ENCODE data around the gene ANXA3. TPM values are rescaled to one million over a fixed set of nuclear protein-coding genes. Genes with fewer than 3 reads are reported as not detected.

Gene ANXA3
- total RNA-seq, 1 experiment from 2014 or later: 12.0 TPM

DNA sequence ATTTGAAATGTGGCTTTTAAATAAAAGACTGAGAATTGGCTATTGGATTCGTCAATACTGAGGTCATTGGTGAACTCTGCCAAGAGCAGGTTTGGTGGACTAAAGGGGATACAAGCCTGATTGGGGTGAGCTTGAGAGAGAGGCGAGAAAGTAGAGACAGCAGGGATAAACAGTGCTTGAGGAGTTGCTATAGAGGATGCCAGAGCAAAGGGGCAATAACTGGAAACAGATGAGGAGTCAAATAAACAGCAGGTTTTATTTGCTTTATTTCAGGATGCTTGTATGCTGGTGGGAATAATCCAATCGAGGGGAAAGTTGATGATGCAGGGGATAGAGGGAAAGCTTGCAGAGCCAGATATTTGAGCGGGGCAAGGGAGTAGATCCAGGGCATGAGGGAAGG lies 24.0 kb upstream of the ANXA3 start:
- POLR2A ChIA-PET: no interaction called here
- CTCF ChIA-PET: no interaction called here
- ATAC-seq (no peak), DNase-seq (ENCODE audit: low spot score) (no peak)
- no peak overlapping the region for H3K27ac Mint-ChIP-seq
- no peaks in the 10 kb centered on the region for H3K27me3 Mint-ChIP-seq (ENCODE audit: low read depth)
- H3K4me3 Mint-ChIP-seq: no peak overlapping the region
- H3K9me3 Mint-ChIP-seq: 0 out of 2 replicates have a peak, but pooled peaks cover 4% of the 10 kb centered on the region
- no peaks in the 10 kb centered on the region for H3K4me1 Mint-ChIP-seq
- TF ChIP-seq, protein P1, sequence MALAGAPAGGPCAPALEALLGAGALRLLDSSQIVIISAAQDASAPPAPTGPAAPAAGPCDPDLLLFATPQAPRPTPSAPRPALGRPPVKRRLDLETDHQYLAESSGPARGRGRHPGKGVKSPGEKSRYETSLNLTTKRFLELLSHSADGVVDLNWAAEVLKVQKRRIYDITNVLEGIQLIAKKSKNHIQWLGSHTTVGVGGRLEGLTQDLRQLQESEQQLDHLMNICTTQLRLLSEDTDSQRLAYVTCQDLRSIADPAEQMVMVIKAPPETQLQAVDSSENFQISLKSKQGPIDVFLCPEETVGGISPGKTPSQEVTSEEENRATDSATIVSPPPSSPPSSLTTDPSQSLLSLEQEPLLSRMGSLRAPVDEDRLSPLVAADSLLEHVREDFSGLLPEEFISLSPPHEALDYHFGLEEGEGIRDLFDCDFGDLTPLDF (CRISPR knock-in tag; IDR thresholded peaks at IDR 0.05): no peak
- TF ChIP-seq, protein P2, sequence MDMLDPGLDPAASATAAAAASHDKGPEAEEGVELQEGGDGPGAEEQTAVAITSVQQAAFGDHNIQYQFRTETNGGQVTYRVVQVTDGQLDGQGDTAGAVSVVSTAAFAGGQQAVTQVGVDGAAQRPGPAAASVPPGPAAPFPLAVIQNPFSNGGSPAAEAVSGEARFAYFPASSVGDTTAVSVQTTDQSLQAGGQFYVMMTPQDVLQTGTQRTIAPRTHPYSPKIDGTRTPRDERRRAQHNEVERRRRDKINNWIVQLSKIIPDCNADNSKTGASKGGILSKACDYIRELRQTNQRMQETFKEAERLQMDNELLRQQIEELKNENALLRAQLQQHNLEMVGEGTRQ (CRISPR knock-in tag; IDR thresholded peaks at IDR 0.05): no peak
- TF ChIP-seq IRF2 (CRISPR knock-in tag; IDR thresholded peaks at IDR 0.05; ENCODE audit: borderline replicate concordance, low read depth) (no peak), NFYB (CRISPR knock-in tag; conservative IDR thresholded peaks at IDR 0.05; ENCODE audit: low read depth) (no peak)
- TF ChIP-seq, protein P3, sequence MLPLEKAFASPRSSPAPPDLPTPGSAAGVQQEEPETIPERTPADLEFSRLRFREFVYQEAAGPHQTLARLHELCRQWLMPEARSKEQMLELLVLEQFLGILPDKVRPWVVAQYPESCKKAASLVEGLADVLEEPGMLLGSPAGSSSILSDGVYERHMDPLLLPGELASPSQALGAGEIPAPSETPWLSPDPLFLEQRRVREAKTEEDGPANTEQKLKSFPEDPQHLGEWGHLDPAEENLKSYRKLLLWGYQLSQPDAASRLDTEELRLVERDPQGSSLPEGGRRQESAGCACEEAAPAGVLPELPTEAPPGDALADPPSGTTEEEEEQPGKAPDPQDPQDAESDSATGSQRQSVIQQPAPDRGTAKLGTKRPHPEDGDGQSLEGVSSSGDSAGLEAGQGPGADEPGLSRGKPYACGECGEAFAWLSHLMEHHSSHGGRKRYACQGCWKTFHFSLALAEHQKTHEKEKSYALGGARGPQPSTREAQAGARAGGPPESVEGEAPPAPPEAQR (CRISPR knock-in tag; IDR thresholded peaks at IDR 0.05): no peak
- H3K36me3 Mint-ChIP-seq: peaks cover 14% of the 10 kb centered on the region

- ChIA-PET CTCF (no interaction called here), POLR2A (no interaction called here)
- Mint-ChIP-seq H3K4me1 (no peaks in the 10 kb centered on the region), H3K27me3 (ENCODE audit: low read depth) (no peaks in the 10 kb centered on the region), H3K36me3 (peaks cover 11% of the 10 kb centered on the region), H3K27ac (no peak overlapping the region), H3K9me3 (0 out of 2 replicates have a peak, but pooled peaks cover 4% of the 10 kb centered on the region), H3K4me3 (no peak overlapping the region)
- ATAC-seq (no peak), DNase-seq (ENCODE audit: low spot score) (no peak)
- TF ChIP-seq, protein P4, sequence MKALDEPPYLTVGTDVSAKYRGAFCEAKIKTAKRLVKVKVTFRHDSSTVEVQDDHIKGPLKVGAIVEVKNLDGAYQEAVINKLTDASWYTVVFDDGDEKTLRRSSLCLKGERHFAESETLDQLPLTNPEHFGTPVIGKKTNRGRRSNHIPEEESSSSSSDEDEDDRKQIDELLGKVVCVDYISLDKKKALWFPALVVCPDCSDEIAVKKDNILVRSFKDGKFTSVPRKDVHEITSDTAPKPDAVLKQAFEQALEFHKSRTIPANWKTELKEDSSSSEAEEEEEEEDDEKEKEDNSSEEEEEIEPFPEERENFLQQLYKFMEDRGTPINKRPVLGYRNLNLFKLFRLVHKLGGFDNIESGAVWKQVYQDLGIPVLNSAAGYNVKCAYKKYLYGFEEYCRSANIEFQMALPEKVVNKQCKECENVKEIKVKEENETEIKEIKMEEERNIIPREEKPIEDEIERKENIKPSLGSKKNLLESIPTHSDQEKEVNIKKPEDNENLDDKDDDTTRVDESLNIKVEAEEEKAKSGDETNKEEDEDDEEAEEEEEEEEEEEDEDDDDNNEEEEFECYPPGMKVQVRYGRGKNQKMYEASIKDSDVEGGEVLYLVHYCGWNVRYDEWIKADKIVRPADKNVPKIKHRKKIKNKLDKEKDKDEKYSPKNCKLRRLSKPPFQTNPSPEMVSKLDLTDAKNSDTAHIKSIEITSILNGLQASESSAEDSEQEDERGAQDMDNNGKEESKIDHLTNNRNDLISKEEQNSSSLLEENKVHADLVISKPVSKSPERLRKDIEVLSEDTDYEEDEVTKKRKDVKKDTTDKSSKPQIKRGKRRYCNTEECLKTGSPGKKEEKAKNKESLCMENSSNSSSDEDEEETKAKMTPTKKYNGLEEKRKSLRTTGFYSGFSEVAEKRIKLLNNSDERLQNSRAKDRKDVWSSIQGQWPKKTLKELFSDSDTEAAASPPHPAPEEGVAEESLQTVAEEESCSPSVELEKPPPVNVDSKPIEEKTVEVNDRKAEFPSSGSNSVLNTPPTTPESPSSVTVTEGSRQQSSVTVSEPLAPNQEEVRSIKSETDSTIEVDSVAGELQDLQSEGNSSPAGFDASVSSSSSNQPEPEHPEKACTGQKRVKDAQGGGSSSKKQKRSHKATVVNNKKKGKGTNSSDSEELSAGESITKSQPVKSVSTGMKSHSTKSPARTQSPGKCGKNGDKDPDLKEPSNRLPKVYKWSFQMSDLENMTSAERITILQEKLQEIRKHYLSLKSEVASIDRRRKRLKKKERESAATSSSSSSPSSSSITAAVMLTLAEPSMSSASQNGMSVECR (CRISPR knock-in tag; IDR thresholded peaks at IDR 0.05; ENCODE audit: borderline replicate concordance): no peak
- TF ChIP-seq IRF1 (CRISPR knock-in tag; IDR thresholded peaks at IDR 0.05) (no peak), ZNF219 (CRISPR knock-in tag; IDR thresholded peaks at IDR 0.05; ENCODE audit: borderline replicate concordance) (no peak), ZNF423 (CRISPR knock-in tag; IDR thresholded peaks at IDR 0.05) (no peak), ATF6 (CRISPR knock-in tag; IDR thresholded peaks at IDR 0.05) (no peak), ZNF416 (CRISPR knock-in tag; IDR thresholded peaks at IDR 0.05) (no peak), RORB (CRISPR knock-in tag; IDR thresholded peaks at IDR 0.05) (no peak), JUN (CRISPR knock-in tag; IDR thresholded peaks at IDR 0.05) (no peak), MYBL2 (CRISPR knock-in tag; IDR thresholded peaks at IDR 0.05) (no peak), IRF2 (CRISPR knock-in tag; IDR thresholded peaks at IDR 0.05; ENCODE audit: borderline replicate concordance, low read depth) (no peak), CBFB (CRISPR knock-in tag; IDR thresholded peaks at IDR 0.05; ENCODE audit: low read depth) (no peak), RELA (CRISPR knock-in tag; IDR thresholded peaks at IDR 0.05; ENCODE audit: borderline replicate concordance) (no peak)
- TF ChIP-seq, protein P2 (CRISPR knock-in tag; IDR thresholded peaks at IDR 0.05): no peak
- TF ChIP-seq, protein P5, sequence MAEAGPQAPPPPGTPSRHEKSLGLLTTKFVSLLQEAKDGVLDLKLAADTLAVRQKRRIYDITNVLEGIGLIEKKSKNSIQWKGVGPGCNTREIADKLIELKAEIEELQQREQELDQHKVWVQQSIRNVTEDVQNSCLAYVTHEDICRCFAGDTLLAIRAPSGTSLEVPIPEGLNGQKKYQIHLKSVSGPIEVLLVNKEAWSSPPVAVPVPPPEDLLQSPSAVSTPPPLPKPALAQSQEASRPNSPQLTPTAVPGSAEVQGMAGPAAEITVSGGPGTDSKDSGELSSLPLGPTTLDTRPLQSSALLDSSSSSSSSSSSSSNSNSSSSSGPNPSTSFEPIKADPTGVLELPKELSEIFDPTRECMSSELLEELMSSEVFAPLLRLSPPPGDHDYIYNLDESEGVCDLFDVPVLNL (CRISPR knock-in tag; IDR thresholded peaks at IDR 0.05; ENCODE audit: borderline replicate concordance, low read depth): no peak
- TF ChIP-seq, protein P6, sequence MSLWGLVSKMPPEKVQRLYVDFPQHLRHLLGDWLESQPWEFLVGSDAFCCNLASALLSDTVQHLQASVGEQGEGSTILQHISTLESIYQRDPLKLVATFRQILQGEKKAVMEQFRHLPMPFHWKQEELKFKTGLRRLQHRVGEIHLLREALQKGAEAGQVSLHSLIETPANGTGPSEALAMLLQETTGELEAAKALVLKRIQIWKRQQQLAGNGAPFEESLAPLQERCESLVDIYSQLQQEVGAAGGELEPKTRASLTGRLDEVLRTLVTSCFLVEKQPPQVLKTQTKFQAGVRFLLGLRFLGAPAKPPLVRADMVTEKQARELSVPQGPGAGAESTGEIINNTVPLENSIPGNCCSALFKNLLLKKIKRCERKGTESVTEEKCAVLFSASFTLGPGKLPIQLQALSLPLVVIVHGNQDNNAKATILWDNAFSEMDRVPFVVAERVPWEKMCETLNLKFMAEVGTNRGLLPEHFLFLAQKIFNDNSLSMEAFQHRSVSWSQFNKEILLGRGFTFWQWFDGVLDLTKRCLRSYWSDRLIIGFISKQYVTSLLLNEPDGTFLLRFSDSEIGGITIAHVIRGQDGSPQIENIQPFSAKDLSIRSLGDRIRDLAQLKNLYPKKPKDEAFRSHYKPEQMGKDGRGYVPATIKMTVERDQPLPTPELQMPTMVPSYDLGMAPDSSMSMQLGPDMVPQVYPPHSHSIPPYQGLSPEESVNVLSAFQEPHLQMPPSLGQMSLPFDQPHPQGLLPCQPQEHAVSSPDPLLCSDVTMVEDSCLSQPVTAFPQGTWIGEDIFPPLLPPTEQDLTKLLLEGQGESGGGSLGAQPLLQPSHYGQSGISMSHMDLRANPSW (CRISPR knock-in tag; conservative IDR thresholded peaks at IDR 0.05; ENCODE audit: low read depth): no peak
These were observed 23.2 kb upstream of the ANXA3 start for GRCh38 chr4:78528327-78528726.
